ENCODE measurements around the gene SCRN2. TPM values are rescaled to one million over a fixed set of nuclear protein-coding genes. Genes with fewer than 3 reads are reported as not detected.

Gene SCRN2
- total and polyA plus RNA-seq, 2 of the 13 experiments (the other 11 are each of a cell fraction or from before 2014, with no cell fraction given): 21.7 to 29.5 TPM

- TF ChIP-seq, protein P1, sequence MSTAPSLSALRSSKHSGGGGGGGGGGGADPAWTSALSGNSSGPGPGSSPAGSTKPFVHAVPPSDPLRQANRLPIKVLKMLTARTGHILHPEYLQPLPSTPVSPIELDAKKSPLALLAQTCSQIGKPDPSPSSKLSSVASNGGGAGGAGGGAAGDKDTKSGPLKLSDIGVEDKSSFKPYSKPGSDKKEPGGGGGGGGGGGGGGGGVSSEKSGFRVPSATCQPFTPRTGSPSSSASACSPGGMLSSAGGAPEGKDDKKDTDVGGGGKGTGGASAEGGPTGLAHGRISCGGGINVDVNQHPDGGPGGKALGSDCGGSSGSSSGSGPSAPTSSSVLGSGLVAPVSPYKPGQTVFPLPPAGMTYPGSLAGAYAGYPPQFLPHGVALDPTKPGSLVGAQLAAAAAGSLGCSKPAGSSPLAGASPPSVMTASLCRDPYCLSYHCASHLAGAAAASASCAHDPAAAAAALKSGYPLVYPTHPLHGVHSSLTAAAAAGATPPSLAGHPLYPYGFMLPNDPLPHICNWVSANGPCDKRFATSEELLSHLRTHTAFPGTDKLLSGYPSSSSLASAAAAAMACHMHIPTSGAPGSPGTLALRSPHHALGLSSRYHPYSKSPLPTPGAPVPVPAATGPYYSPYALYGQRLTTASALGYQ (CRISPR knock-in tag; IDR thresholded peaks at IDR 0.05): no peak
- peak; percentile 38 for TF ChIP-seq ZNF607 (CRISPR knock-in tag; IDR thresholded peaks at IDR 0.05; ENCODE audit: borderline replicate concordance)
- peak; percentile 57 for TF ChIP-seq ATF2 (CRISPR knock-in tag; IDR thresholded peaks at IDR 0.05)
- TF ChIP-seq KDM3A (CRISPR knock-in tag; IDR thresholded peaks at IDR 0.05; ENCODE audit: low read depth): peak; percentile 46; the same call in 1 of the 2 replicates
- TF ChIP-seq, protein P2, sequence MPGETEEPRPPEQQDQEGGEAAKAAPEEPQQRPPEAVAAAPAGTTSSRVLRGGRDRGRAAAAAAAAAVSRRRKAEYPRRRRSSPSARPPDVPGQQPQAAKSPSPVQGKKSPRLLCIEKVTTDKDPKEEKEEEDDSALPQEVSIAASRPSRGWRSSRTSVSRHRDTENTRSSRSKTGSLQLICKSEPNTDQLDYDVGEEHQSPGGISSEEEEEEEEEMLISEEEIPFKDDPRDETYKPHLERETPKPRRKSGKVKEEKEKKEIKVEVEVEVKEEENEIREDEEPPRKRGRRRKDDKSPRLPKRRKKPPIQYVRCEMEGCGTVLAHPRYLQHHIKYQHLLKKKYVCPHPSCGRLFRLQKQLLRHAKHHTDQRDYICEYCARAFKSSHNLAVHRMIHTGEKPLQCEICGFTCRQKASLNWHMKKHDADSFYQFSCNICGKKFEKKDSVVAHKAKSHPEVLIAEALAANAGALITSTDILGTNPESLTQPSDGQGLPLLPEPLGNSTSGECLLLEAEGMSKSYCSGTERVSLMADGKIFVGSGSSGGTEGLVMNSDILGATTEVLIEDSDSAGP (CRISPR knock-in tag; IDR thresholded peaks at IDR 0.05; ENCODE audit: borderline replicate concordance): peak; percentile 68; the same call in 1 of the 2 replicates
- TF ChIP-seq, protein P3, sequence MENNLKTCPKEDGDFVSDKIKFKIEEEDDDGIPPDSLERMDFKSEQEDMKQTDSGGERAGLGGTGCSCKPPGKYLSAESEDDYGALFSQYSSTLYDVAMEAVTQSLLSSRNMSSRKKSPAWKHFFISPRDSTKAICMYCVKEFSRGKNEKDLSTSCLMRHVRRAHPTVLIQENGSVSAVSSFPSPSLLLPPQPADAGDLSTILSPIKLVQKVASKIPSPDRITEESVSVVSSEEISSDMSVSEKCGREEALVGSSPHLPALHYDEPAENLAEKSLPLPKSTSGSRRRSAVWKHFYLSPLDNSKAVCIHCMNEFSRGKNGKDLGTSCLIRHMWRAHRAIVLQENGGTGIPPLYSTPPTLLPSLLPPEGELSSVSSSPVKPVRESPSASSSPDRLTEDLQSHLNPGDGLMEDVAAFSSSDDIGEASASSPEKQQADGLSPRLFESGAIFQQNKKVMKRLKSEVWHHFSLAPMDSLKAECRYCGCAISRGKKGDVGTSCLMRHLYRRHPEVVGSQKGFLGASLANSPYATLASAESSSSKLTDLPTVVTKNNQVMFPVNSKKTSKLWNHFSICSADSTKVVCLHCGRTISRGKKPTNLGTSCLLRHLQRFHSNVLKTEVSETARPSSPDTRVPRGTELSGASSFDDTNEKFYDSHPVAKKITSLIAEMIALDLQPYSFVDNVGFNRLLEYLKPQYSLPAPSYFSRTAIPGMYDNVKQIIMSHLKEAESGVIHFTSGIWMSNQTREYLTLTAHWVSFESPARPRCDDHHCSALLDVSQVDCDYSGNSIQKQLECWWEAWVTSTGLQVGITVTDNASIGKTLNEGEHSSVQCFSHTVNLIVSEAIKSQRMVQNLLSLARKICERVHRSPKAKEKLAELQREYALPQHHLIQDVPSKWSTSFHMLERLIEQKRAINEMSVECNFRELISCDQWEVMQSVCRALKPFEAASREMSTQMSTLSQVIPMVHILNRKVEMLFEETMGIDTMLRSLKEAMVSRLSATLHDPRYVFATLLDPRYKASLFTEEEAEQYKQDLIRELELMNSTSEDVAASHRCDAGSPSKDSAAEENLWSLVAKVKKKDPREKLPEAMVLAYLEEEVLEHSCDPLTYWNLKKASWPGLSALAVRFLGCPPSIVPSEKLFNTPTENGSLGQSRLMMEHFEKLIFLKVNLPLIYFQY (CRISPR knock-in tag; IDR thresholded peaks at IDR 0.05; ENCODE audit: borderline replicate concordance): 0 out of 2 replicates have a peak, but pooled peaks have one; percentile 41
- no peak for TF ChIP-seq NPAS2 (CRISPR knock-in tag; IDR thresholded peaks at IDR 0.05; ENCODE audit: borderline replicate concordance)
- peak; percentile 26; the same call in 1 of the 2 replicates for TF ChIP-seq NCOA2 (CRISPR knock-in tag; IDR thresholded peaks at IDR 0.05)
- TF ChIP-seq PAXIP1 (CRISPR knock-in tag; conservative IDR thresholded peaks at IDR 0.05): peak; percentile 48; the same call in 1 of the 2 replicates
- TF ChIP-seq ZKSCAN8 (CRISPR knock-in tag; IDR thresholded peaks at IDR 0.05; ENCODE audit: borderline replicate concordance): peak; percentile 39; the same call in 1 of the 2 replicates
- TF ChIP-seq SOX13 (IDR thresholded peaks at IDR 0.05): no peak
- peak in 1 of 2 experiments; percentile 51; a peak in 1 of 4 replicates for TF ChIP-seq SOX13 (CRISPR knock-in tag; conservative IDR thresholded peaks at IDR 0.05 in 1 of 2, IDR thresholded peaks at IDR 0.05 in 1 of 2)
- no peak for TF ChIP-seq SATB2 (CRISPR knock-in tag; IDR thresholded peaks at IDR 0.05)
- peak; percentile 54; the same call in 1 of the 2 replicates for TF ChIP-seq ZNF546 (CRISPR knock-in tag; conservative IDR thresholded peaks at IDR 0.05)
Measured at GRCh38 chr17:47821424-47822391, 19.4 kb downstream of the SCRN2 start, which contains the start of gene OSBPL7 (continued).

Measured in HepG2 (cell line).